ENCODE measurements around the gene RASGRF1. TPM values are rescaled to one million over a fixed set of nuclear protein-coding genes. Genes with fewer than 3 reads are reported as not detected.

RASGRF1 gene
- total and polyA plus RNA-seq, 2 donors (not counting 1 experiment from before 2014, with no cell fraction given), result 1.0 to 9.4 TPM

DNA sequence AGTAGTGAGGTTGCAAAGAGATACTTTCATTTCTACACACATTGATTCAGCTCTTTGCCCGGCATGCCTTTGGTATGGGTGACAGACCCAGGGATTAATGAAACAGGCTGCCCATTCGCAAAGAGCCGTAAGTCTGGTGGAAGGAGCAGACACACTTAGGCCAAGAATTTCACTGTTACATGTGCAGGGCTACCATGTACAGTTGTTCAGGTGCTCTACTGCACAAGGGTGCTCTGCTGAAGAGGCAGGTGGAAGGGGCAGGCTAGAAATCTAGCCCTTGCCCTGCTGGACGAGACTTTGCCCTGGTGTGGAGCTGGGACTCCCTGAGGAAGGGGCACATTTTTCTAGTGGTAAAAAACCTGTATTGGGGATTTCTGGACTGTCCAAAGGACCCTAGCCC lies 26.2 kb upstream of the RASGRF1 start:
- no peak for TF ChIP-seq EZH2 (IDR thresholded peaks at IDR 0.05; ENCODE audit: borderline replicate concordance, insufficient read depth, low read depth, low read length, poor library complexity, severe bottlenecking)
- TF ChIP-seq, protein P1, sequence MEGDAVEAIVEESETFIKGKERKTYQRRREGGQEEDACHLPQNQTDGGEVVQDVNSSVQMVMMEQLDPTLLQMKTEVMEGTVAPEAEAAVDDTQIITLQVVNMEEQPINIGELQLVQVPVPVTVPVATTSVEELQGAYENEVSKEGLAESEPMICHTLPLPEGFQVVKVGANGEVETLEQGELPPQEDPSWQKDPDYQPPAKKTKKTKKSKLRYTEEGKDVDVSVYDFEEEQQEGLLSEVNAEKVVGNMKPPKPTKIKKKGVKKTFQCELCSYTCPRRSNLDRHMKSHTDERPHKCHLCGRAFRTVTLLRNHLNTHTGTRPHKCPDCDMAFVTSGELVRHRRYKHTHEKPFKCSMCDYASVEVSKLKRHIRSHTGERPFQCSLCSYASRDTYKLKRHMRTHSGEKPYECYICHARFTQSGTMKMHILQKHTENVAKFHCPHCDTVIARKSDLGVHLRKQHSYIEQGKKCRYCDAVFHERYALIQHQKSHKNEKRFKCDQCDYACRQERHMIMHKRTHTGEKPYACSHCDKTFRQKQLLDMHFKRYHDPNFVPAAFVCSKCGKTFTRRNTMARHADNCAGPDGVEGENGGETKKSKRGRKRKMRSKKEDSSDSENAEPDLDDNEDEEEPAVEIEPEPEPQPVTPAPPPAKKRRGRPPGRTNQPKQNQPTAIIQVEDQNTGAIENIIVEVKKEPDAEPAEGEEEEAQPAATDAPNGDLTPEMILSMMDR (IDR thresholded peaks at IDR 0.05), result no peak
- intact Hi-C loops (cut with micrococcal nuclease), result no loop called here
- WGBS (ENCODE audit: insufficient coverage), result 100% methylated on average over 2 of the region's 4 CpGs
- POLR2A ChIA-PET, result no interaction called here
- H3K4me3 ChIP-seq (ENCODE audit: control extremely low read depth in 1 of 5, extremely low read depth in 1 of 5, insufficient read depth in 1 of 5, low read depth in 2 of 5, low read length in 4 of 5), result no peak overlapping the region
- Mint-ChIP-seq H3K9me3 (ENCODE audit: insufficient read depth) (no peaks in the 10 kb centered on the region), H3K27ac (no peak overlapping the region), H3K4me1 (no peaks in the 10 kb centered on the region), H3K27me3 (peaks cover 25% of the 10 kb centered on the region), H3K4me3 (no peak overlapping the region)
- no peaks in the 10 kb centered on the region for H4K20me1 ChIP-seq (ENCODE audit: control insufficient read depth, insufficient read depth, low read length, poor library complexity, severe bottlenecking)
- no peak overlapping the region for H3K27ac ChIP-seq (ENCODE audit: low read length in 2 of 2)
- no peak overlapping the region for H3K9ac ChIP-seq (ENCODE audit: low read length)
- CTCF ChIA-PET, result no interaction called here
- no peaks in the 10 kb centered on the region for H3K79me2 ChIP-seq (ENCODE audit: control insufficient read depth, insufficient read depth, low read length)
- H2AFZ ChIP-seq (ENCODE audit: insufficient read depth, low read depth, low read length, poor library complexity, severe bottlenecking), result no peak overlapping the region
- no peak overlapping the region for H3K4me2 ChIP-seq (replicated peaks; ENCODE audit: low read depth, low read length, poor library complexity, severe bottlenecking)
- peaks cover 0 to 2% (median 1%) of the 10 kb centered on the region in 3 donors for H3K9me3 ChIP-seq (ENCODE audit: control extremely low read depth in 1 of 3, control insufficient read depth in 2 of 3, insufficient read depth in 1 of 3, low read length in 2 of 3)
- H3K4me1 ChIP-seq (ENCODE audit: control insufficient read depth in 2 of 2, insufficient read depth in 2 of 2, low read length in 2 of 2), result no peaks in the 10 kb centered on the region
- DNase-seq, result no peak
- no peak for ATAC-seq (ENCODE audit: low read depth)
- peaks cover 0 to 15% (median 11%) of the 10 kb centered on the region in 4 experiments for H3K27me3 ChIP-seq (replicated peaks in 1 of 4; ENCODE audit: control extremely low read depth in 1 of 4, control insufficient read depth in 3 of 4, insufficient read depth in 4 of 4, low read length in 3 of 4)
- no peaks in the 10 kb centered on the region for H3K36me3 ChIP-seq (replicated peaks in 1 of 2; ENCODE audit: control extremely low read depth in 1 of 2, control insufficient read depth in 1 of 2, extremely low read depth in 1 of 2, insufficient read depth in 2 of 2, low read length in 1 of 2)

DNA sequence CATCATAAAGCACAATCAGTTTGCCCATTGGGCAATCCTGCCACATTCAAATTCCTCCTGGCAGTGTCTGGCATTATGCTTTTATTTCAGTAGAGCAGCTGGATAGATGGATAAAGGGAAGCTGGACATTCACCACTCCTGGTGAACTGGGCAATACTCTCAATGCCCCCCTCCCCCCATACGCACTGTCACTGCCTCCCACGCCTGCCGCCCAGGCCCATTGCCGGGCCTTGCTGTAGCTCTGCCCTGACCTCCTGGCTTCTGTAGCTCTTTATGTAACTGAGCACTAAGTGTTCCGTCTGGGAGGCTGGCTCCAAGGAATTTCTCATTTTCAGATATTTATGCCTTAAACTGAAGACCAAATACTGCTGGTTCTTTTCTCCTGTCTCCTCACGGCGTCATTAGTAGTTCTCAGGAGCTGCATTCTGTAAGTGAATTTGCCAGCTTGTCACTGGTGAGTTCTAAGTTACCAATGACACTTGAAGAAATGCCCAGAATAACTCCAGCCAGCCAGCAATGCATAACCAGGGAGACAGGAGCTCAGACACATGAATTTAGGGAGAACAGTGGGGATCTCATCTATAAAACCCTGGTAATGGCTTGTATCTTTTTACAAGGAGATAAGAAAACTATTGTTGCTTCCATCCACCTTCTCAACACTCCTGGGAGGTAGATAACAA lies 25.5 kb upstream of the RASGRF1 start:
- Histone ChIP-seq H3K27me3 (replicated peaks in 1 of 4; ENCODE audit: control extremely low read depth in 1 of 4, control insufficient read depth in 3 of 4, insufficient read depth in 4 of 4, low read length in 3 of 4) (peaks cover 0 to 18% (median 11%) of the 10 kb centered on the region in 4 experiments), H3K9me3 (ENCODE audit: control extremely low read depth in 1 of 3, control insufficient read depth in 2 of 3, insufficient read depth in 1 of 3, low read length in 2 of 3) (peaks cover 0 to 2% (median 1%) of the 10 kb centered on the region in 3 donors), H3K4me1 (ENCODE audit: control insufficient read depth in 2 of 2, insufficient read depth in 2 of 2, low read length in 2 of 2) (no peaks in the 10 kb centered on the region), H3K4me3 (ENCODE audit: control extremely low read depth in 1 of 5, extremely low read depth in 1 of 5, insufficient read depth in 1 of 5, low read depth in 2 of 5, low read length in 4 of 5) (no peak overlapping the region), H3K79me2 (ENCODE audit: control insufficient read depth, insufficient read depth, low read length) (no peaks in the 10 kb centered on the region), H4K20me1 (ENCODE audit: control insufficient read depth, insufficient read depth, low read length, poor library complexity, severe bottlenecking) (no peaks in the 10 kb centered on the region), H3K36me3 (replicated peaks in 1 of 2; ENCODE audit: control extremely low read depth in 1 of 2, control insufficient read depth in 1 of 2, extremely low read depth in 1 of 2, insufficient read depth in 2 of 2, low read length in 1 of 2) (no peaks in the 10 kb centered on the region), H3K4me2 (replicated peaks; ENCODE audit: low read depth, low read length, poor library complexity, severe bottlenecking) (no peak overlapping the region), H2AFZ (ENCODE audit: insufficient read depth, low read depth, low read length, poor library complexity, severe bottlenecking) (no peak overlapping the region), H3K27ac (ENCODE audit: low read length in 2 of 2) (no peak overlapping the region), H3K9ac (ENCODE audit: low read length) (no peak overlapping the region)
- ChIA-PET POLR2A (no interaction called here), CTCF (no interaction called here)
- no peak for DNase-seq
- Mint-ChIP-seq H3K4me1 (no peaks in the 10 kb centered on the region), H3K27ac (no peak overlapping the region), H3K4me3 (no peak overlapping the region), H3K9me3 (ENCODE audit: insufficient read depth) (no peaks in the 10 kb centered on the region), H3K27me3 (peaks cover 22% of the 10 kb centered on the region)
- no peak for TF ChIP-seq EZH2 (IDR thresholded peaks at IDR 0.05; ENCODE audit: borderline replicate concordance, insufficient read depth, low read depth, low read length, poor library complexity, severe bottlenecking)
- TF ChIP-seq, protein P1 (IDR thresholded peaks at IDR 0.05), result no peak
- no peak for ATAC-seq (ENCODE audit: low read depth)
- intact Hi-C loops (cut with micrococcal nuclease), result no loop called here
- 93% methylated on average over 7 of the region's 7 CpGs for WGBS (ENCODE audit: insufficient coverage)

All from B cell (primary cell).